ENCODE measurements around the gene SCAMP1.
"Not testable (repeated sequence)": the region's sequence is repeated elsewhere in the genome, so short reads cannot be mapped to it uniquely, and the experiment has no call there.

The SCAMP1 gene

GRCh38 chr5:78429332-78429980 lies 69.0 kb downstream of the SCAMP1 start:
- Histone ChIP-seq H3K9me3 (ENCODE audit: control insufficient read depth, insufficient read depth, low read length) (no peaks in the 10 kb centered on the region), H3K36me3 (ENCODE audit: control insufficient read depth, insufficient read depth, low read length) (no peaks in the 10 kb centered on the region), H3K4me3 (ENCODE audit: low read depth, low read length) (no peak overlapping the region), H3K9ac (ENCODE audit: low read depth, low read length) (no peak overlapping the region), H3K4me1 (ENCODE audit: control insufficient read depth, insufficient read depth, low read length) (no peaks in the 10 kb centered on the region), H3K27ac (ENCODE audit: low read depth, low read length) (no peak overlapping the region), H3K27me3 (ENCODE audit: control insufficient read depth, insufficient read depth, low read length) (no peaks in the 10 kb centered on the region)

GRCh38 chr5:78430866-78431265 lies 70.4 kb downstream of the SCAMP1 start:
- Histone ChIP-seq H3K27ac (ENCODE audit: low read depth, low read length) (no peak overlapping the region), H3K4me1 (ENCODE audit: control insufficient read depth, insufficient read depth, low read length) (no peaks in the 10 kb centered on the region), H3K9ac (ENCODE audit: low read depth, low read length) (no peak overlapping the region), H3K4me3 (ENCODE audit: low read depth, low read length) (no peak overlapping the region), H3K36me3 (ENCODE audit: control insufficient read depth, insufficient read depth, low read length) (no peaks in the 10 kb centered on the region), H3K9me3 (ENCODE audit: control insufficient read depth, insufficient read depth, low read length) (no peaks in the 10 kb centered on the region), H3K27me3 (ENCODE audit: control insufficient read depth, insufficient read depth, low read length) (no peaks in the 10 kb centered on the region)

- Histone ChIP-seq H3K36me3 (ENCODE audit: control insufficient read depth, insufficient read depth, low read length) (no peaks in the 10 kb centered on the region), H3K9me3 (ENCODE audit: control insufficient read depth, insufficient read depth, low read length) (no peaks in the 10 kb centered on the region), H3K9ac (ENCODE audit: low read depth, low read length) (no peak overlapping the region), H3K4me1 (ENCODE audit: control insufficient read depth, insufficient read depth, low read length) (no peaks in the 10 kb centered on the region), H3K27me3 (ENCODE audit: control insufficient read depth, insufficient read depth, low read length) (no peaks in the 10 kb centered on the region), H3K27ac (ENCODE audit: low read depth, low read length) (no peak overlapping the region), H3K4me3 (ENCODE audit: low read depth, low read length) (no peak overlapping the region)
Measured at GRCh38 chr5:78433972-78434371, 73.6 kb downstream of the SCAMP1 start.

GRCh38 chr5:78447775-78448424 lies 87.5 kb downstream of the SCAMP1 start:
- Histone ChIP-seq H3K9me3 (ENCODE audit: control insufficient read depth, insufficient read depth, low read length) (no peaks in the 10 kb centered on the region), H3K4me3 (ENCODE audit: low read depth, low read length) (no peak overlapping the region), H3K27me3 (ENCODE audit: control insufficient read depth, insufficient read depth, low read length) (no peaks in the 10 kb centered on the region), H3K4me1 (ENCODE audit: control insufficient read depth, insufficient read depth, low read length) (no peaks in the 10 kb centered on the region), H3K9ac (ENCODE audit: low read depth, low read length) (no peak overlapping the region), H3K36me3 (ENCODE audit: control insufficient read depth, insufficient read depth, low read length) (no peaks in the 10 kb centered on the region; the same call in 1 of the 2 replicates), H3K27ac (ENCODE audit: low read depth, low read length) (no peak overlapping the region)

- H3K4me1 ChIP-seq (ENCODE audit: control insufficient read depth, insufficient read depth, low read length), result no peaks in the 10 kb centered on the region
- no peak overlapping the region for H3K4me3 ChIP-seq (ENCODE audit: low read depth, low read length)
- H3K9me3 ChIP-seq (ENCODE audit: control insufficient read depth, insufficient read depth, low read length), result no peaks in the 10 kb centered on the region
- H3K27ac ChIP-seq (ENCODE audit: low read depth, low read length), result no peak overlapping the region
- no peak overlapping the region for H3K9ac ChIP-seq (ENCODE audit: low read depth, low read length)
- no peaks in the 10 kb centered on the region; the same call in 1 of the 2 replicates for H3K36me3 ChIP-seq (ENCODE audit: control insufficient read depth, insufficient read depth, low read length)
- H3K27me3 ChIP-seq (ENCODE audit: control insufficient read depth, insufficient read depth, low read length), result no peaks in the 10 kb centered on the region
Measured at GRCh38 chr5:78449103-78449502, 88.7 kb downstream of the SCAMP1 start.

- H3K9me3 ChIP-seq (ENCODE audit: control insufficient read depth, insufficient read depth, low read length); H3K4me3 ChIP-seq (ENCODE audit: low read depth, low read length); H3K27me3 ChIP-seq (ENCODE audit: control insufficient read depth, insufficient read depth, low read length); H3K4me1 ChIP-seq (ENCODE audit: control insufficient read depth, insufficient read depth, low read length); H3K9ac ChIP-seq (ENCODE audit: low read depth, low read length); H3K27ac ChIP-seq (ENCODE audit: low read depth, low read length); H3K36me3 ChIP-seq (ENCODE audit: control insufficient read depth, insufficient read depth, low read length): not testable (repeated sequence)
Measured at GRCh38 chr5:78457507-78457906, 97.1 kb downstream of the SCAMP1 start.

GRCh38 chr5:78458843-78459242 lies 98.4 kb downstream of the SCAMP1 start:
- H3K9ac ChIP-seq (ENCODE audit: low read depth, low read length), result no peak overlapping the region
- H3K9me3 ChIP-seq (ENCODE audit: control insufficient read depth, insufficient read depth, low read length), result no peaks in the 10 kb centered on the region
- H3K4me3 ChIP-seq (ENCODE audit: low read depth, low read length), result no peak overlapping the region

GRCh38 chr5:78467140-78467539 lies 106.7 kb downstream of the SCAMP1 start:
- no peaks in the 10 kb centered on the region for H3K9me3 ChIP-seq (ENCODE audit: control insufficient read depth, insufficient read depth, low read length)
- no peak overlapping the region for H3K9ac ChIP-seq (ENCODE audit: low read depth, low read length)
- no peaks in the 10 kb centered on the region for H3K27me3 ChIP-seq (ENCODE audit: control insufficient read depth, insufficient read depth, low read length)
- H3K4me3 ChIP-seq (ENCODE audit: low read depth, low read length), result no peak overlapping the region
- H3K4me1 ChIP-seq (ENCODE audit: control insufficient read depth, insufficient read depth, low read length), result no peaks in the 10 kb centered on the region
- no peak overlapping the region for H3K27ac ChIP-seq (ENCODE audit: low read depth, low read length)
- H3K36me3 ChIP-seq (ENCODE audit: control insufficient read depth, insufficient read depth, low read length), result no peaks in the 10 kb centered on the region

More at GRCh38 chr5:78458843-78459242, 98.4 kb downstream of the SCAMP1 start:
- Histone ChIP-seq H3K4me1 (ENCODE audit: control insufficient read depth, insufficient read depth, low read length) (no peaks in the 10 kb centered on the region), H3K36me3 (ENCODE audit: control insufficient read depth, insufficient read depth, low read length) (no peaks in the 10 kb centered on the region), H3K27me3 (ENCODE audit: control insufficient read depth, insufficient read depth, low read length) (no peaks in the 10 kb centered on the region), H3K27ac (ENCODE audit: low read depth, low read length) (no peak overlapping the region)

GRCh38 chr5:78467752-78468357 lies 107.4 kb downstream of the SCAMP1 start:
- H3K4me1 ChIP-seq (ENCODE audit: control insufficient read depth, insufficient read depth, low read length), result no peaks in the 10 kb centered on the region

GRCh38 chr5:78471896-78472295 lies 111.5 kb downstream of the SCAMP1 start:
- no peak overlapping the region for H3K4me3 ChIP-seq (ENCODE audit: low read depth, low read length)
- no peaks in the 10 kb centered on the region for H3K27me3 ChIP-seq (ENCODE audit: control insufficient read depth, insufficient read depth, low read length)
- no peaks in the 10 kb centered on the region for H3K4me1 ChIP-seq (ENCODE audit: control insufficient read depth, insufficient read depth, low read length)
- no peak overlapping the region for H3K9ac ChIP-seq (ENCODE audit: low read depth, low read length)
- no peaks in the 10 kb centered on the region for H3K9me3 ChIP-seq (ENCODE audit: control insufficient read depth, insufficient read depth, low read length)
- H3K36me3 ChIP-seq (ENCODE audit: control insufficient read depth, insufficient read depth, low read length), result peaks cover 5% of the 10 kb centered on the region; the same call in 1 of the 2 replicates
- no peak overlapping the region for H3K27ac ChIP-seq (ENCODE audit: low read depth, low read length)

More at GRCh38 chr5:78467752-78468357, 107.4 kb downstream of the SCAMP1 start:
- H3K9me3 ChIP-seq (ENCODE audit: control insufficient read depth, insufficient read depth, low read length), result no peaks in the 10 kb centered on the region
- no peak overlapping the region for H3K9ac ChIP-seq (ENCODE audit: low read depth, low read length)
- H3K27me3 ChIP-seq (ENCODE audit: control insufficient read depth, insufficient read depth, low read length), result no peaks in the 10 kb centered on the region
- no peak overlapping the region for H3K27ac ChIP-seq (ENCODE audit: low read depth, low read length)
- H3K36me3 ChIP-seq (ENCODE audit: control insufficient read depth, insufficient read depth, low read length), result no peaks in the 10 kb centered on the region
- no peak overlapping the region for H3K4me3 ChIP-seq (ENCODE audit: low read depth, low read length)

GRCh38 chr5:78472469-78473106 lies 112.2 kb downstream of the SCAMP1 start:
- no peaks in the 10 kb centered on the region for H3K27me3 ChIP-seq (ENCODE audit: control insufficient read depth, insufficient read depth, low read length)
- peaks cover 5% of the 10 kb centered on the region; the same call in 1 of the 2 replicates for H3K36me3 ChIP-seq (ENCODE audit: control insufficient read depth, insufficient read depth, low read length)
- no peaks in the 10 kb centered on the region for H3K9me3 ChIP-seq (ENCODE audit: control insufficient read depth, insufficient read depth, low read length)
- no peak overlapping the region for H3K4me3 ChIP-seq (ENCODE audit: low read depth, low read length)
- H3K4me1 ChIP-seq (ENCODE audit: control insufficient read depth, insufficient read depth, low read length), result no peaks in the 10 kb centered on the region
- no peak overlapping the region for H3K27ac ChIP-seq (ENCODE audit: low read depth, low read length)
- H3K9ac ChIP-seq (ENCODE audit: low read depth, low read length), result no peak overlapping the region
